Skeletal muscle tissue (tissue), 4 donors: ENCODE data around the gene SYNGR3. TPM values are rescaled to one million over a fixed set of nuclear protein-coding genes. Genes with fewer than 3 reads are reported as not detected.

Source experiments
- H3K27ac ChIP-seq: one replicate; pipeline ENCODE4 v1.7.0; 2013; ENCODE audit warnings: mild to moderate bottlenecking, low read depth, low read length, inconsistent platforms
- H3K27me3 ChIP-seq, 3 donors: one replicate each; pipeline ENCODE4 v1.7.0; 2013; ENCODE audit warnings: low read length in 3 of 3; ENCODE audit not compliant: control insufficient read depth in 3 of 3, insufficient read depth in 3 of 3
- H3K36me3 ChIP-seq, 3 donors: one replicate each; pipeline ENCODE4 v1.7.0; 2013; ENCODE audit warnings: low read length in 3 of 3; ENCODE audit not compliant: control insufficient read depth in 3 of 3, insufficient read depth in 3 of 3
- H3K4me1 ChIP-seq, 3 donors: one replicate each; pipeline ENCODE4 v1.7.0; 2013; ENCODE audit warnings: low read length in 3 of 3, mild to moderate bottlenecking in 3 of 3; ENCODE audit not compliant: control insufficient read depth in 3 of 3, insufficient read depth in 3 of 3
- H3K4me3 ChIP-seq, 3 donors: one replicate each; pipeline ENCODE4 v1.7.0; 2013; ENCODE audit warnings: low read length in 3 of 3
- H3K9ac ChIP-seq, 3 donors: one replicate each; pipeline ENCODE4 v1.7.0; 2013; ENCODE audit warnings: low read length in 3 of 3, mild to moderate bottlenecking in 3 of 3, moderate library complexity in 2 of 3, low read depth in 1 of 3
- H3K9me3 ChIP-seq, 3 donors: one replicate each; pipeline ENCODE4 v1.7.0; 2013; ENCODE audit warnings: low read length in 3 of 3; ENCODE audit not compliant: control insufficient read depth in 3 of 3
- total RNA-seq: library from RNA; depleted of rRNA; stranded (reverse); fragments of >200 nt; gene quantifications from one replicate; pipeline ENCODE4 v1.2.3, GENCODE V29; 2014
- donor health status: Osteomylitis.

SYNGR3 gene, protein sequence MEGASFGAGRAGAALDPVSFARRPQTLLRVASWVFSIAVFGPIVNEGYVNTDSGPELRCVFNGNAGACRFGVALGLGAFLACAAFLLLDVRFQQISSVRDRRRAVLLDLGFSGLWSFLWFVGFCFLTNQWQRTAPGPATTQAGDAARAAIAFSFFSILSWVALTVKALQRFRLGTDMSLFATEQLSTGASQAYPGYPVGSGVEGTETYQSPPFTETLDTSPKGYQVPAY
- total RNA-seq = 0.52 TPM

DNA sequence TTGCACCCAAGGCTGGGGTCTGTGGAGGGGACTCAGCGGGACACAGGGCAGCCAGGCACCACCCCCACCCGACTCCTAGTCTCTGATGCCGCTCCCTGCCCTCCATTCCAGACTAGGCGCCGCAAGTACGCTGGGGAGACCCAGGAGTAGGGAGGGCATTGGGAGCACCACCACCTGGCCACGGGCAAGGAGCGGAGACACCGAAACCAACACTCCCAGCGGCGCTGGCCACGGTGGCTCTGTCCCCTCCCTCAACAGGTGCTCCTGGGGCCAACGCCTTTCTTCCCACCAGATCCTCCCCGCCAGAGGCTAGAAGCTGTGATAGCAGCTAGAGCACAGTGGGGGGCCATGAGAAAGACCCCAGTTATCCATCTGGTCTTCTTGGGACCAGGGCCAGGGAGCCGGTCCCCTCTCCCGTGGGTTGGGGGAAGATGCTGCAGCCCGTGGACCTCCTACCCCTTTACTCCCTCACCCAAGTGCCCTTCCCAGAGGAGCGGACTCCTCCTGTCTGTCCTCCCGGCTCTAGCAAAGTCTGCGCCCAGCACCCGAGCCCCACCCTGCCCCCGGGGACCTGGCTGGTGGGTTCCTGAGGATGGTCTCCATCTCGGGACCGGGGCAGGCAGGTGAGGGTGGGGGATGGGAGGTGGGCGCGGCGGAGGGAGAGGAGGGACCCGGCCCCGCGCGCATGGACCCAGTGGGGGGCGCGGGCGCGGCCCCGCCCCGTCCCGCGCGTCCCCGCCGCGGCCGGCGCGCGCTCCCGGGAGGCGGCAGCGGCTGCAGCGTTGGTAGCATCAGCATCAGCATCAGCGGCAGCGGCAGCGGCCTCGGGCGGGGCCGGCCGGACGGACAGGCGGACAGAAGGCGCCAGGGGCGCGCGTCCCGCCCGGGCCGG, at the start of gene SYNGR3:
Gene SYNGR3 (plus strand): TSS at position 762 of the 892 bp plus-strand sequence. CDS start 133 bp downstream, outside the sequence.
- H3K4me1 ChIP-seq = peaks cover 23 to 34% (median 28%) of the 10 kb centered on the region in 3 donors
- peaks cover 16 to 20% (median 18%) of the 10 kb centered on the region in 3 donors for H3K36me3 ChIP-seq
- peak within 1 kb of the TSS in 1 of 3 donors; percentile 8 for H3K9ac ChIP-seq
- peaks cover 34 to 40% (median 38%) of the 10 kb centered on the region in 3 donors for H3K27me3 ChIP-seq
- no peak within 1 kb of the TSS for H3K27ac ChIP-seq
- peak within 1 kb of the TSS in 1 of 3 donors; percentile 35 for H3K4me3 ChIP-seq
- H3K9me3 ChIP-seq = no peaks in the 10 kb centered on the region

DNA sequence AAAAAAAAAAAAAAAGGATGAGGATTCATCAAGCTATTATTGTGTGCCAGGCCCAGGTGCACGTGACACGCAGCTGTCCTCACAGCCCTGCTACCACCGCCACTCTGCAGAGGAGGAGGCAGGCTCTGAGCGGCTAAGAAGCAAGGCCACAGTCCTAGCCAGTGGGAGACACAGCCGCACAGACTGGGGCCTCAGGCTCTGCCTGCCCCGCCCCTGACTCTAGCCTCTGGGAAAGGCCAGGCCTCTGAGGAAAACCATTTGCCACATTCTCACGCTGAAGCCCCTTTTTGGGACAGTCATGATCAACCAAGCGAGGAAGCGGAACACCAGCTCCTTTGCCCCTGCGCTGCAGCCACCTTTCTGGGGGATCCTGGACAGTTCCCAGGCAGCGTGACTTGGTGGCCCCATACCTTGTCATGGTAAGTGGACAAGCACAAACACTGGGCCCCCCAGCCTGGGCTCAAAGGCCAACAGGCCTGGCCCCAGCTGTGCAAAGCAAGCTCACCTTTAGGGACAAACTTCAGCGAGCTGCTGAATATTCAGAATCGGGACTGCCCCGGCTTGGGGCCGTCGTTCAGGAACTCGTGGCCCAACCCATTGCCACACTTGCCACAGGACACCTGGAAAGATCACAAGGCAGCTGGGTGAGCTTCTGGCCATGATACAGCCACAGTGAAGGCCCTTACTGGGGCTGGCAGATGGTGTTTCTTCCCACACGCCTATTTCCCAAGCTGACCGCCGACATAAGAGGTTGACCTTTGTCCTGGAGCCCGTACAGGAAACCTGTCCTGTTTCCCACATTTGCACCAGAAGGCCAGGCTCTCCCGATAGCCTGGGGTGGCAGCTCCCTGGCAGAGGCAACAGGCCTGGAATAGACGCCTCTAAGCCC, 49.3 kb upstream of the SYNGR3 start:
- Histone ChIP-seq H3K27me3 (no peaks in the 10 kb centered on the region), H3K9ac (peak overlapping the region; percentile 33 to 97 (median 45)), H3K4me3 (peak overlapping the region in 2 of 3 donors; percentile 35 to 92), H3K9me3 (no peaks in the 10 kb centered on the region), H3K36me3 (peaks cover 31 to 40% (median 33%) of the 10 kb centered on the region in 3 donors), H3K4me1 (peaks cover 44 to 65% (median 49%) of the 10 kb centered on the region in 3 donors), H3K27ac (peak overlapping the region; percentile 97)

DNA sequence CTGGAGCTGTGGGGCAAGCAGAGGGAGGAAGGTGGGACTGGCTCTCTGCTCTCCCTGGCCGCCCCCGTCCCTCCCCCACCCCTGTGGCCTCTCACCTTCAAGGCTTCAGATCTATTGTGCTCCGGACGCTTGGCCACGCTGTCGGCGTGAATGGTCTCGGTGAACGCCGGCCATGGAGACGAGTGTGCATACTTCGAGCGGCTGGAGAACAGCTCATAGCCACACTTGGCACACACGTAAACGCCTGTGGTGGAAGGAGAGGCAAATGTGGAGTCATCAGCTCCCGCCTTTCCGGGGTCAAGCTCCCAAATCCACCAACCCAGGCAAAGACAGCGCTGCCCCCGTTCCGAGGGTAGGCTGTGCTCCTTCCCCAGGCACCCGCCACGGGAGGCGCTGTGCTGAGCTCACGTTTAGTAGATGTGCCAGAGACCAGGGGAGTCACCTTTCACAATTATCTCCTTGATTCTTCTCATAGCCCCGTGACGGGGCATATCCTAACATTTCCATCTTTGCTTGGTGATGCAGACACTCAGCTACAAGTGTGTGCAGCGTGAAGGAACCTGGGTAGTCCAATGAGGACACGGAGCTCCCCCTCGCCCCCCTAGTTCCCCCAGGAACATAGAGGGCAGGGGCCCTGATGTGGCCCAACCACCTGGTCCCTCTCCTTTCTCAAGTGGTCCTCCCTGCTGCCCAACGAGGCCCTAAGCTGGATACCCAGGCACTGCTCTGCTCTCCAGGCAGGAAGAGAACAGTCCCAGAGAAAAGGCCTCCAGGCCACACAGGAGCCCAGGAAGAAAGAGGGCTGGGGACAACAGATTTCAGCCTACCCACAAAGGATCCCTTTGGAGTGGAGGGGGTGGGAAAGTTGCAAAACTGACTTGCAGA, 48.4 kb upstream of the SYNGR3 start:
- peaks cover 53 to 74% (median 56%) of the 10 kb centered on the region in 3 donors for H3K4me1 ChIP-seq
- no peaks in the 10 kb centered on the region for H3K27me3 ChIP-seq
- peak overlapping the region; percentile 97 for H3K27ac ChIP-seq
- no peaks in the 10 kb centered on the region for H3K9me3 ChIP-seq
- peaks cover 39 to 45% (median 40%) of the 10 kb centered on the region in 3 donors for H3K36me3 ChIP-seq
- peak overlapping the region; percentile 90 to 97 (median 96) for H3K9ac ChIP-seq
- H3K4me3 ChIP-seq = peak overlapping the region; percentile 78 to 92 (median 87)

DNA sequence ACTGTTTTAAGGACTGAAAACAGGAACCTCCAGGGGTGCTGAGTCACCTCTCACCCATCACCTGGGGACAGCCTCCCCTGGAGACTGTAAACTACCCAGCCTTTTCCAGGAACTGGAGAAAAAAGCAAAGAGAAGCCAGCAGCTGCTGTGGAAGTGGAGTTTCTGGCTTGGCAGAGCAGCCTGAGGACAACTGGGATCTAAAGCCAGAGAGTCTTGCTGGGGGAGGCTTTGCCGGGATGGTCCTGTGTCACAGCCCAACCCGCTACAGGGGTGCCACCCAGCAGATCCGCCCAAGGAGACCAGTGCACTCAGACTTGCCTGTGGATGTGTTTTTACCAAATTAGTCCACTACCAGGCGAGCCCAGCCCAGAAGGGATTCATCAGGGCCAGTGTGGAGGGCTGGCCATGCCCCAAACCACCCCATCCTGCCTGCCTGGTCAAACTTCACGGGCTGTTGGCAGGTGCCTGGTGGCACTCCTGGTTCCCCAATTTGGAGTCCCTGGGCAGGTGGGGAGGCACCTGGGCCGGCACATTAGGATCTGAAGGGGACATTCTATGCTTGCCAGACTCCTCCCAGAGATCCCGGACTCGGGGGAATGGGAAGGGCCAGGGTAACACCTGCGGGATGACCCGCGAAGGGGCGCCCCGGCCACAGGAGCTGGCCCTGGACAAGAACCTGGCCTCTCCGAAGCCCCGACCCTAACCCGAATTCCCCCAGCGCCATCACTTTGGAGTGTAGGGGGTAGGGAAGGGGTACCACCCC, 47.5 kb upstream of the SYNGR3 start:
- Histone ChIP-seq H3K36me3 (peaks cover 39 to 40% (median 39%) of the 10 kb centered on the region in 3 donors), H3K9me3 (no peaks in the 10 kb centered on the region), H3K27ac (peak overlapping the region; percentile 97), H3K9ac (peak overlapping the region; percentile 90 to 97 (median 96)), H3K4me1 (peaks cover 59 to 82% (median 64%) of the 10 kb centered on the region in 3 donors), H3K27me3 (no peaks in the 10 kb centered on the region), H3K4me3 (peak overlapping the region; percentile 78 to 92 (median 87))

DNA sequence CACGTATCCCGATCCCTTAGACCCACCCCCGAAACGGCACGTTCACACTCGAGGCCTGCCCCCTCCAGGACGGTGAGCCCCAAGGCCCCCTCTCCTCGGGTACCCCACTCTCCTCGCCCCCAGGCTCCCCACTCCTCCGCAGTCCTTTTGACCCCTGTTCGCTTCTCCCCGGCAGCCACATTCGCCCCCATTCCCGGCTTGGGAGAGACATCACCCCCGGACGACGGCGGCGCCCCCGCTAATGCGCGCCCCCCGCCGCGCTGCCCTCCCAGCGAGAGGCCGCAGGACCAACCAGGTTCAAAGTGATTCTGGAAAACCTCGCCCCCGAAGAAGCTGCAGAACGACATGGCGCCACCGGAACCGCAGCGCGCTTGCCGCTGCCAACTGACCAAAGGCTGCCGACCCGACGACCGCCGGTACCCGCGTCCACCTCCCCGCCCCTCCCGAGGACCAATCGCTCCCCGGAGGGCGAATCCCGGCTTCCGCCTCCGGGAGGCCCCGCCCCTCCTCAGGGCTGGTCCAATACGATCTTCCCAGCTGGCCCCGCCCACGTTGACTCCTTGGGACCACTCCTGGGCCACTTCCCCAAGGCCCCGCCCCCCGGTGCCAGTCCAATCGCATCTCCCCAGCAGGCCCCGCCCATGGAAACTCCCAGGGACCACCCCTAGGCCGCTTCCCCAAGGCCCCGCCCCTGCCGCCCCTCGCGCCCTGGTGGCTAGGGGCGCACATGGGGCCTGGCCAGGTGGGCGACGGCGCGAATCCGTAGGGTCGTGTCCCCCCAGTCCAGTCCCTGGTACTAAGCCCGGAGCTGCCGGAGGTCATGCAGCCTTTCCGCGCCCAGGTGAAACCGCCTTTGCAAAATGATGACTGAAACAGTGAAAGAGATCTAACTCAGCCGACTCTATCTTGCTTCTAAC, 46.7 kb upstream of the SYNGR3 start, which contains the start of gene MSRB1:
Gene MSRB1 (minus strand): TSS at position 390 of the 917 bp plus-strand sequence. CDS start 43 bp downstream, at position 347.
- H3K9ac ChIP-seq = peak within 1 kb of the TSS; percentile 90 to 97 (median 96)
- peak within 1 kb of the TSS; percentile 97 for H3K27ac ChIP-seq
- H3K4me1 ChIP-seq = peaks cover 65 to 88% (median 70%) of the 10 kb centered on the region in 3 donors
- no peaks in the 10 kb centered on the region for H3K9me3 ChIP-seq
- no peaks in the 10 kb centered on the region for H3K27me3 ChIP-seq
- H3K36me3 ChIP-seq = peaks cover 32 to 35% (median 33%) of the 10 kb centered on the region in 3 donors
- H3K4me3 ChIP-seq = peak within 1 kb of the TSS; percentile 78 to 92 (median 87)

DNA sequence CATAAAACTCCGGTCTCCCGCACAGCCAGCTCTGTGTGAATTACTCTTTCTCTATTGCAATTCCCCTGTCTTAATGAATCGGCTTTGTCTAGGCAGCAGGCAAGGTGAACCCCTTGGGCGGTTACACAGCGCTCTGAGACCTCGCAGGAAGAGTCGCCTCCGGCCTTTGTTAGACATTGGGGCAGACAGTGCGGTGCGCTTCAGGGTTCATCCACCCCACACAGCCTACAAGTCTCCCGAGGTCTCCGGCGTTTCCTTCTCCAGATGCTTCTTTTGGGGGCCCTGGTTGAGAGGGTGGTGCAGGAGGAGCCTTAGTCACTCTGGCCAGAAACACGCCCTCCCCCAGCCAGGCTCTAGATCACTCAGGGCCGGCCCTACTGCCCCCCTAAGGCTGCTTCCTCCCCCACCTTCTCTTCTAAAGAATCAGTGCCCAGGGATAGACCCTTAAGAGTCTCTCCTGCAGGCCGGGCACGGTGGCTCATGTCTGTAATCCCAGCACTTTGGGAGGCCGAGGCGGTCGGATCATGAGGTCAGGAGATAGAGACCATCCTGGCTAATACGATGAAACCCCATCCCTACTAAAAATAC, 45.1 kb upstream of the SYNGR3 start:
- Histone ChIP-seq H3K4me1 (peaks cover 65 to 80% (median 79%) of the 10 kb centered on the region in 3 donors), H3K4me3 (peak overlapping the region in 1 of 3 donors; percentile 14), H3K9me3 (no peaks in the 10 kb centered on the region), H3K9ac (peak overlapping the region in 1 of 3 donors; percentile 45), H3K36me3 (peaks cover 18 to 21% (median 18%) of the 10 kb centered on the region in 3 donors), H3K27me3 (no peaks in the 10 kb centered on the region), H3K27ac (peak overlapping the region; percentile 97)

DNA sequence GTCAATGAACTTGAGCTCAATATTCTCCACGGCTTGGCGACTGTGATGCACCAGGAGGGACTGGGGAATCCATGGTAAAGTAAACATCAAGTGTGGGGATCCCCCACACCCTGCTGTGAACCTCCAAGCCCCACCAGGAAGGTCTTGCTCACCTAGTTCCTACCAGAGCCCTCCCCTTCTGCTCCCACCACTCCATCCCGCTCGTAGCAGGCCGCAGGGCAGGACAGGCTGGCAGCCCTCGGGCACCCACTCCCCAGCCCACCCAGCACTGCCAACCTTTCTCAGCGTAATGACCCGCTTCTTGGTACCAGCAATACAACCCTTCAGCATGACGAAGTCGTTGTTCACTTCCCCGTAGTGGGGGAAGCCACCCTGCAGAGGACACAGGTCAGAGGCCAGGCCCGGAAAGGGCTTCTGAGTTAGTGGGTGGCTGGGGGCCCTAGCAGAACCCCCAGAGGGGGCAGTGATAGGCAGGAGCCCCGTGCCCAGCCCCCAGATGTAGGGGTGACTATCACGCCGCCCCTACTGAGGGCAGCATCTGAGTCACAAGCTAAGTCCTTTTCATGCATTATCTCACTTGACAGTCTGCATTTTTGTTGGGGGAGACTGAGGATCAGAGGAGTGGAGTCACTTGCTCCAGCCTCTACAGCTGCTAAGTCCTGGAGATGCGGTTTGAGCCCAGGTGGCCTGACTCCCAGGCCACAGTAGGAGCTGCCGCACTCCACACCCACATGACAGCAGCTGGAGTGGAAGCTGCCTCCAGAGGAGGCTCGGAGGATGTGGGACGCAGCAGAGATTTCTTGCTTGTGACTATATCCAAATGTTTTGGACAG, 44.0 kb upstream of the SYNGR3 start:
- peaks cover 65 to 82% (median 79%) of the 10 kb centered on the region in 3 donors for H3K4me1 ChIP-seq
- peak overlapping the region; percentile 10 to 73 (median 45) for H3K9ac ChIP-seq
- peak overlapping the region; percentile 97 for H3K27ac ChIP-seq

More for the DNA sequence above, 44.0 kb upstream of the SYNGR3 start:
- Histone ChIP-seq H3K27me3 (no peaks in the 10 kb centered on the region), H3K36me3 (peaks cover 12 to 13% (median 13%) of the 10 kb centered on the region in 3 donors), H3K4me3 (no peak overlapping the region), H3K9me3 (no peaks in the 10 kb centered on the region)
